Measurements from ENCODE around the gene RRM1. TPM values are rescaled to one million over a fixed set of nuclear protein-coding genes. Genes with fewer than 3 reads are reported as not detected.
A peak's percentile ranks its signal among the peaks of the same experiment; 100 is the strongest.

The RRM1 gene
- polyA plus RNA-seq, 3 donors from 2014 or later: 18.8 to 26.2 (median 25.9) TPM

- Mint-ChIP-seq H3K27me3 (ENCODE audit: low read depth in 3 of 3) (peaks cover 5 to 24% (median 18%) of the 10 kb centered on the region in 3 donors), H3K27ac (peak overlapping the region; percentile 55 to 80 (median 71)), H3K36me3 (peaks cover 21 to 57% (median 42%) of the 10 kb centered on the region in 3 donors), H3K4me1 (peaks cover 47% of the 10 kb centered on the region in 2 donors), H3K9me3 (no peaks in the 10 kb centered on the region), H3K4me3 (peak overlapping the region; percentile 15 to 63 (median 31))
- DNase-seq: peak; percentile 38 to 47 (median 45)
Observed at GRCh38 chr11:4086575-4087353, 7.8 kb upstream of the RRM1 start.

DNA sequence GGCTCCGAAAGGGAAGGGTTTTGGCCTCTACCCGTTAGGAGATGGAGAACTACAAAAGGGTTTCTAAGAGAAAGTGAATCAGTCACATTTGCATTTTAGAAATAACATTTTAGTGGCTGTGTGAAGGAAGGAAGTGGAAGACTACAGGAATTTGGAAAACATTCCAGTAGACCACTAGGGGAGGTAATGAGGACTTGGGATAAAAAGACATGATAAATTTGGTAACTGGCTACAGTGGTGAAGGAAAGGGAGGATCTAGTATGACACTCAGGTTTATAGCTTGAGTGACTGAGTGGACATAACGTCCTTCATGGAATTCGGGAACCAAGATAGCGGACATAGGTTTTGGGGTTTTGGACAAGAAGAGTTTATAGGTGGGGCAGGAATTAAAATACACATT, 7.0 kb upstream of the RRM1 start:
- Mint-ChIP-seq H3K4me1 (peaks cover 51 to 53% of the 10 kb centered on the region in 2 donors), H3K27me3 (ENCODE audit: low read depth in 3 of 3) (peaks cover 8 to 30% (median 20%) of the 10 kb centered on the region in 3 donors), H3K36me3 (peaks cover 24 to 58% (median 47%) of the 10 kb centered on the region in 3 donors), H3K9me3 (no peaks in the 10 kb centered on the region), H3K27ac (peak overlapping the region in 5 of 6 donors; percentile 28 to 80 (median 65)), H3K4me3 (no peak overlapping the region)
- DNase-seq: no peak

DNA sequence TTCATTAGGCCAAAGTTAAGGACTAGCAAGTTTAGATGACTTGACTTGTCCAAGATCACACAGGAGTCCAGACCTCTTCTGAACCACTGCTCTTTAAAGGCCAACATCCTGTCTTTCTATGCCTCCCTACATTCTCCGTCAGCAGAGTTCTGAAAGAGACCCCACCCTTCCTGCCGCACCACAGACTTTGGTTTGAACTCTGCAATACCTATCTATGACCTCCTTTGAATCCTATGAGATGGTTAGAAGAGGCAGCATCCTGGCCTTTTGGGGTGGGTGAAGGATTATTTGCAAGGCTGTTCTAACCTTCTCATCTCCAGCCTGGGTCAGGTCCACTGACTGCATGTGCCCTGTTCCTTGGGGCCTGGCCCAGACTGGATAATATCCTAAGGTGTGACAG, 4.3 kb upstream of the RRM1 start:
- Mint-ChIP-seq H3K27ac (peak overlapping the region; percentile 90 to 94 (median 91)), H3K27me3 (ENCODE audit: low read depth in 3 of 3) (peaks cover 14 to 43% (median 26%) of the 10 kb centered on the region in 3 donors), H3K36me3 (peaks cover 19 to 42% (median 32%) of the 10 kb centered on the region in 3 donors), H3K4me3 (peak overlapping the region; percentile 31 to 70 (median 67)), H3K9me3 (peaks cover 0 to 2% (median 0%) of the 10 kb centered on the region in 6 donors), H3K4me1 (peaks cover 67% of the 10 kb centered on the region in 2 donors)
- DNase-seq: peak; percentile 19 to 52 (median 41)

- Mint-ChIP-seq H3K27ac (peak overlapping the region; percentile 48 to 94 (median 66)), H3K4me1 (peaks cover 64 to 66% of the 10 kb centered on the region in 2 donors), H3K36me3 (peaks cover 14 to 31% (median 22%) of the 10 kb centered on the region in 3 donors), H3K9me3 (peaks cover 0 to 2% (median 0%) of the 10 kb centered on the region in 6 donors), H3K27me3 (ENCODE audit: low read depth in 3 of 3) (peaks cover 14 to 45% (median 21%) of the 10 kb centered on the region in 3 donors), H3K4me3 (peak overlapping the region in 2 of 5 donors; percentile 3 to 48)
- DNase-seq: no peak
Observed at GRCh38 chr11:4092026-4092425, 2.6 kb upstream of the RRM1 start.

- H3K36me3 Mint-ChIP-seq: peaks cover 9 to 16% (median 10%) of the 10 kb centered on the region in 3 donors
- peaks cover 0 to 2% (median 0%) of the 10 kb centered on the region in 6 donors for H3K9me3 Mint-ChIP-seq
- H3K27me3 Mint-ChIP-seq (ENCODE audit: low read depth in 3 of 3): peaks cover 14 to 40% (median 18%) of the 10 kb centered on the region in 3 donors
- no peak for DNase-seq
- H3K4me1 Mint-ChIP-seq: peaks cover 57% of the 10 kb centered on the region in 2 donors
- H3K4me3 Mint-ChIP-seq: peak overlapping the region; percentile 92 to 98 (median 97)
- H3K27ac Mint-ChIP-seq: peak overlapping the region; percentile 96 to 98 (median 98)
Observed at GRCh38 chr11:4093519-4094347, 866 bp upstream of the RRM1 start.

DNA sequence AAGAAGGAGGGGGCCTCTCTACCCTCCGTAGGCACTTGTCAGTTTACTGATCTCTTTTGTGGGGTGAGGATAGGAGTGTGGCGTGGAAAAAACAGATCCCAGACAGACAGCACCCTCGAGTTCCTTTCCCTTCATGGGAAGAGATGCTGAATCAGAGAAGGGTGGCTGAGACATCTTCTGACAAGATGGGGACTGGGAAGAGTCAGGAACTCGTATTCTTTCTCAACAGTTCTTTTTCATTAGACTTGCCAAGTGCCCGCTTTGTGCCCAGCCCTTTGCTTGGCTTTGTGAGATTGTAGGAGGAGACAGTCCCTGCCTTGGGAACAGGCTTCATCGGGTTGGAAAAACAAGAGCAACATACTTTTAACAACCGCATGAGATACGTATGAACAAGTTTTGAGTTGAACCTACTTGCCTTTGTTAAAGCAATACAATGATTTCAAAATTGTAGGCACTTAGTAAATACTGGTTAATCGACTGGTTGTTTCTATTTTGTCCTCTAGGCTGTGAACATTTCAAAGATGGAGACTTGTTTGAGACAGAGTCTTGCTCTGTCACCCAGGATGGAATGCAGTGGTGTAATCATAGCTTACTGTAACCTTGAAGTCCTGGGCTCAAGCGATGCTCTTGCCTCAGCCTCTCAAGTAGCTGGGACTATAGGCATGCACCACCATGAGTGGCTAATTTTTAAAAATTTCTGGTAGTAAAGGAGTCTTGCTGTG, 1.1 kb downstream of the RRM1 start:
- no peak for DNase-seq
- peak overlapping the region; percentile 92 to 98 (median 97) for H3K4me3 Mint-ChIP-seq
- H3K9me3 Mint-ChIP-seq: peaks cover 0 to 2% (median 0%) of the 10 kb centered on the region in 6 donors
- peaks cover 10 to 30% (median 15%) of the 10 kb centered on the region in 3 donors for H3K27me3 Mint-ChIP-seq (ENCODE audit: low read depth in 3 of 3)
- peaks cover 6 to 12% (median 10%) of the 10 kb centered on the region in 3 donors for H3K36me3 Mint-ChIP-seq
- H3K27ac Mint-ChIP-seq: peak overlapping the region; percentile 96 to 98 (median 98)
- H3K4me1 Mint-ChIP-seq: peaks cover 39 to 51% of the 10 kb centered on the region in 2 donors

DNA sequence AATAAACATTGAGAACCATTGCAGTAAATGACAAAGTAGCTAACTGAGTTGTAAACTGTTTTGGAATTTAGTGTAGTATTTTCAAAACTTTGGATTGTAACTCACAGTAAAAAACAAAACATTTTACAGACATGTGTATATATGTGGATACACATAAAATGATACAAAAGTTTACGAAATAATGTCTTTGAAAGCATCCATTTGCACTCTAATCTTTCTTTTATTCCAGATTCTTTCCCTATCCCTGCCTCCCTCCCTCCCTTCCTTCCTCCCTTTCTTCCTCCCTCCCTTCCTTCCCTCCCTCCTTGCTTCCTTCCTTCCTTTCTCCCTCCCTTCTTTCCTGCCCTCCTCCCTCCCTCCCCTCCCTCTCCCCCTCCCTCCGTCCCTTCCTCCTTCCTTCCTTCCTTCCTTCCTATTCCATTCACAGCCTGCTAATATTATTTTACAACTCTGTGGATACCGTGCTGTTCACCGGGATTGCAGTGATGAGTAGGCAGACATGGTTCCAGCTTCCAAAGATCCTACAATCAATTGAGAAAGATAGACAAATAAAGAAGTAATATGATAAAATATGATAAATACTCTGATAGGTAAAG, 3.5 kb downstream of the RRM1 start:
- DNase-seq: no peak
- Mint-ChIP-seq H3K9me3 (no peaks in the 10 kb centered on the region), H3K27ac (no peak overlapping the region), H3K27me3 (ENCODE audit: low read depth in 3 of 3) (peaks cover 7 to 20% (median 12%) of the 10 kb centered on the region in 3 donors), H3K4me3 (no peak overlapping the region), H3K36me3 (peaks cover 5 to 10% (median 5%) of the 10 kb centered on the region in 3 donors), H3K4me1 (peaks cover 26 to 45% of the 10 kb centered on the region in 2 donors)

DNA sequence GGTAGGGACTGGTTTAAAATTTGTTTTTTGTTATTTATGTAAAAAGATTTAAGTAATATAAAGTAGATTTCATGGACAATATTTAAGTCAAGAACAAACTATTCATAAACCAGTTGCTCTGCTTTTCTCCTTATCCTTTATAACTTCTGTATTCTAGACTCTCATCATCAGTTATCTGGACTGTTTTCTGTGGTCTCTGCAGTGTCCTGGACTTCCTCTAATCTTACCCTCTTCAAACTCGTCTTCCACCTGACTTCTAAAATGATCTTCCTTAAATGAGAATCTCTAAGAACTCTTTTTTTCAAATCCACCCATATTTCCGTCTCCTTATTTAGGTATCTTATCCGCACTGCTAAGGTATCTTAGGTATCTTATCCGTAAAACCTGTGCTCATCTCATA, 8.1 kb downstream of the RRM1 start:
- Mint-ChIP-seq H3K4me3 (no peak overlapping the region), H3K9me3 (no peaks in the 10 kb centered on the region), H3K4me1 (peaks cover 3 to 30% of the 10 kb centered on the region in 2 donors), H3K27ac (peak overlapping the region in 1 of 6 donors; percentile 51), H3K27me3 (ENCODE audit: low read depth in 3 of 3) (no peaks in the 10 kb centered on the region), H3K36me3 (peaks cover 12 to 21% (median 19%) of the 10 kb centered on the region in 3 donors)
- DNase-seq: no peak

GRCh38 chr11:4103269-4103668, 8.7 kb downstream of the RRM1 start:
- Mint-ChIP-seq H3K36me3 (peaks cover 15 to 24% (median 22%) of the 10 kb centered on the region in 3 donors), H3K27me3 (ENCODE audit: low read depth in 3 of 3) (no peaks in the 10 kb centered on the region), H3K9me3 (no peaks in the 10 kb centered on the region), H3K4me3 (no peak overlapping the region), H3K27ac (no peak overlapping the region), H3K4me1 (peaks cover 3 to 30% of the 10 kb centered on the region in 2 donors)
- no peak for DNase-seq

GRCh38 chr11:4105916-4106315, 11.3 kb downstream of the RRM1 start:
- H3K36me3 Mint-ChIP-seq: peaks cover 20 to 27% (median 24%) of the 10 kb centered on the region in 3 donors
- H3K27ac Mint-ChIP-seq: no peak overlapping the region
- DNase-seq: no peak

DNA sequence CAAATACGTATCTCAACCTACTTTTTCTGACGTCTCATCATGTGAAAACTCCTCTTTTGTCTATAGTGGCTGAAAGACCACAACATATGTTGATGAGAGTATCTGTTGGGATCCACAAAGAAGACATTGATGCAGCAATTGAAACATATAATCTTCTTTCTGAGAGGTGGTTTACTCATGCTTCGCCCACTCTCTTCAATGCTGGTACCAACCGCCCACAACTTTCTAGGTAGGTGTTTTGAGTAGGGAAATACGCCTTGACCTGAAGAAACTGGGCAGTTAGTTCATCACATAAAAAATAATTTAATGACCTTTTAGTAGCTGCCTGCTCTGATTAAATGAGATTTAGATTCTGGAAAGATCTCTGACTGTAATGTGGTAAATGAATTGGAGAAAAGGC, 17.2 kb downstream of the RRM1 start:
- Mint-ChIP-seq H3K27ac (peak overlapping the region in 1 of 6 donors; percentile 28), H3K36me3 (peaks cover 34 to 45% (median 34%) of the 10 kb centered on the region in 3 donors), H3K4me3 (no peak overlapping the region), H3K9me3 (no peaks in the 10 kb centered on the region), H3K27me3 (ENCODE audit: low read depth in 3 of 3) (no peaks in the 10 kb centered on the region), H3K4me1 (no peaks in the 10 kb centered on the region)
- DNase-seq: no peak

More at GRCh38 chr11:4105916-4106315, 11.3 kb downstream of the RRM1 start:
- no peaks in the 10 kb centered on the region for H3K9me3 Mint-ChIP-seq
- no peaks in the 10 kb centered on the region for H3K27me3 Mint-ChIP-seq (ENCODE audit: low read depth in 3 of 3)
- H3K4me1 Mint-ChIP-seq: peaks cover 3 to 15% of the 10 kb centered on the region in 2 donors
- no peak overlapping the region for H3K4me3 Mint-ChIP-seq

DNA sequence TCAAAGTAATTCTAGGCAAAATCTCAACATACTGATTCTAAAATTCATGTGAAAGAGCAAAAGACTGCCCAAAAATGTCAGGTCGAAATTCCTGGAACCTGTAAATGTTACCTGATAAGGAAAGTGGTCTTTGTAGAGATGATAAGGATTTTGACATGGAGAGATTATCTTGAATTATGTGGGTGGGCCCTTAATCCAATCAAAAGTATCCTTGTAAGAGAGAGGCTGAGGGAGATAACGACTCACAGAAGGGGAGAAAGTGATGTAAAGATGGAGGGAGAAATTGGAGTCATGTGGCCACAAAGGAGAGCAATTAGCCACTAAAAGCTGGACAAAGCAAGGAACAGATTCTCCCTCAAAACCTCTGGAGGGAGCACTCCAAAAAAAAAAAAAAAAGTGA, 20.5 kb downstream of the RRM1 start:
- no peak for DNase-seq
- no peaks in the 10 kb centered on the region for H3K9me3 Mint-ChIP-seq
- no peak overlapping the region for H3K4me3 Mint-ChIP-seq
- no peaks in the 10 kb centered on the region for H3K4me1 Mint-ChIP-seq
- H3K27me3 Mint-ChIP-seq (ENCODE audit: low read depth in 3 of 3): no peaks in the 10 kb centered on the region
- H3K27ac Mint-ChIP-seq: no peak overlapping the region
- peaks cover 25 to 35% (median 27%) of the 10 kb centered on the region in 3 donors for H3K36me3 Mint-ChIP-seq

DNA sequence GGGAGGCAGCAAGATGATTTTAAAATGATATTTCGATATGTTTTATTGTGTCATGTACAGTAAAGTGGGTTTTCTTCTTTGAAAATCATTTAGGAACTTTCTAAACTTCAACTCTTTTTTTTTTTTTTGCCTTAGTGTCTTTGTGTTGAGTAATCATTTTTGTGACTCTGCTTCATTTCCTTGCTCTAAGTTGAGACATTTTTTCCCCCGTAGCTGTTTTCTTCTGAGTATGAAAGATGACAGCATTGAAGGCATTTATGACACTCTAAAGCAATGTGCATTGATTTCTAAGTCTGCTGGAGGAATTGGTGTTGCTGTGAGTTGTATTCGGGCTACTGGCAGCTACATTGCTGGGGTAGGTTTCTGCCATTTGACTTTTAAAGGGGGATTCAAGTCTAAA, 23.5 kb downstream of the RRM1 start:
- Mint-ChIP-seq H3K9me3 (no peaks in the 10 kb centered on the region), H3K27me3 (ENCODE audit: low read depth in 3 of 3) (no peaks in the 10 kb centered on the region), H3K27ac (peak overlapping the region in 2 of 6 donors; percentile 16 to 32), H3K36me3 (peaks cover 15 to 33% (median 22%) of the 10 kb centered on the region in 3 donors), H3K4me3 (no peak overlapping the region), H3K4me1 (no peaks in the 10 kb centered on the region)
- DNase-seq: no peak
